Ovary (tissue), 3 donors: ENCODE results near the gene EPN1.

Experiments
- EP300 ChIP-seq: sonication (generic); formaldehyde crosslinking; IDR thresholded peaks from one replicate; pipeline ENCODE4 v1.6.1; 2017; ENCODE audit warnings: antibody characterized with exemption
- POLR2A ChIP-seq: fragments of 450-650 bp; IDR thresholded peaks from one replicate; pipeline ENCODE4 v1.6.1; 2017; ENCODE audit warnings: antibody characterized with exemption, mild to moderate bottlenecking, moderate library complexity
- TF ChIP-seq, protein P1 (sequence below), 3 donors: fragments of 450-650 bp in 2 of 3; fragments of 200-600 bp in 1 of 3; IDR thresholded peaks; one replicate each; pipeline versions ENCODE4 v1.5.1 to v1.8.0; 2016 to 2022; ENCODE audit warnings: antibody characterized with exemption in 3 of 3, mild to moderate bottlenecking in 1 of 3
- donor health status: DM: no; HTN: no; CAD: no.

DNA sequence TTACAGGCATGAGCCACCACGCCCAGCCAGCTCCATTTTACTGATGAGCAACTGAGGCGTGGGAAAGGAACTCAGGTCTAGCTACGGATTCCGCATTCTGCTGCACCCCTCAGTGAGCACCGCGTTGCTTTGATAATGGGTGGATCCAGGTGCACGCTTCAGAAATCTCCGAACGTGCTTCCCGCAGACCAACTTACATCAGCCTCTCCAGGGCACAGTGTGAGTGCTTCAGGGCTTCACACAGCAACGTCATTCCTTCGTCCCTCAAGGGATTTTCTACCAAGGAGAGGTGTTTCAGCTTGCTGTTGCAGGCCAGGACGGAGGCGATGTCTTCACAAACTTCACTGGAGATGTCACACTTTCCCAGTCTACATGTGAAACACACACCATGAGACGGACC is 41.5 kb downstream of the EPN1 start:
- TF ChIP-seq, protein P1, sequence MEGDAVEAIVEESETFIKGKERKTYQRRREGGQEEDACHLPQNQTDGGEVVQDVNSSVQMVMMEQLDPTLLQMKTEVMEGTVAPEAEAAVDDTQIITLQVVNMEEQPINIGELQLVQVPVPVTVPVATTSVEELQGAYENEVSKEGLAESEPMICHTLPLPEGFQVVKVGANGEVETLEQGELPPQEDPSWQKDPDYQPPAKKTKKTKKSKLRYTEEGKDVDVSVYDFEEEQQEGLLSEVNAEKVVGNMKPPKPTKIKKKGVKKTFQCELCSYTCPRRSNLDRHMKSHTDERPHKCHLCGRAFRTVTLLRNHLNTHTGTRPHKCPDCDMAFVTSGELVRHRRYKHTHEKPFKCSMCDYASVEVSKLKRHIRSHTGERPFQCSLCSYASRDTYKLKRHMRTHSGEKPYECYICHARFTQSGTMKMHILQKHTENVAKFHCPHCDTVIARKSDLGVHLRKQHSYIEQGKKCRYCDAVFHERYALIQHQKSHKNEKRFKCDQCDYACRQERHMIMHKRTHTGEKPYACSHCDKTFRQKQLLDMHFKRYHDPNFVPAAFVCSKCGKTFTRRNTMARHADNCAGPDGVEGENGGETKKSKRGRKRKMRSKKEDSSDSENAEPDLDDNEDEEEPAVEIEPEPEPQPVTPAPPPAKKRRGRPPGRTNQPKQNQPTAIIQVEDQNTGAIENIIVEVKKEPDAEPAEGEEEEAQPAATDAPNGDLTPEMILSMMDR (IDR thresholded peaks at IDR 0.05), result no peak
- TF ChIP-seq POLR2A, result no peak
- no peak for TF ChIP-seq EP300
